Natural killer cell (primary cell): ENCODE results near the gene GPR63. TPM values are rescaled to one million over a fixed set of nuclear protein-coding genes. Genes with fewer than 3 reads are reported as not detected.

ENCODE experiments used
- ATAC-seq, 3 donors: fragments of 150-1000 bp in 2 of 3; fragments of 200-7000 bp in 1 of 3; cut with Tn5 transposase; 1 replicate in 1 of 3; 2 replicates in 2 of 3; pipeline ENCODE4 v1.10.0; 2021; ENCODE audit warnings: mild to moderate bottlenecking in 2 of 3, moderate library complexity in 2 of 3
- DNase-seq, 2 donors: peaks; one replicate each; pipeline versions ENCODE4 v3.0.0 to v3.0.0-alpha.2; 2013 to 2021; ENCODE audit warnings: mixed read lengths in 1 of 2
- H3K27ac ChIP-seq: one replicate; pipeline ENCODE4 v1.5.1; 2013; ENCODE audit warnings: mild to moderate bottlenecking, low read length
- H3K27me3 ChIP-seq: one replicate; pipeline ENCODE4 v1.6.1; 2013; ENCODE audit warnings: low read length; ENCODE audit not compliant: control insufficient read depth, insufficient read depth
- H3K36me3 ChIP-seq: one replicate; pipeline ENCODE4 v1.6.1; 2013; ENCODE audit warnings: low read length; ENCODE audit not compliant: control insufficient read depth, insufficient read depth
- H3K4me1 ChIP-seq: one replicate; pipeline ENCODE4 v1.6.1; 2013; ENCODE audit warnings: low read length; ENCODE audit not compliant: control insufficient read depth, insufficient read depth
- H3K4me3 ChIP-seq: one replicate; pipeline ENCODE4 v1.5.1; 2013; ENCODE audit warnings: low read length
- H3K9me3 ChIP-seq: one replicate; pipeline ENCODE4 v1.6.1; 2013; ENCODE audit warnings: low read length; ENCODE audit not compliant: control insufficient read depth, insufficient read depth
- H3K27ac Mint-ChIP-seq, 2 donors: one replicate each; pipeline ENCODE4 v1.8.0; 2022; ENCODE audit warnings: mild to moderate bottlenecking in 2 of 2, mixed read lengths in 2 of 2, moderate library complexity in 1 of 2
- H3K27me3 Mint-ChIP-seq, 2 donors: one replicate each; pipeline ENCODE4 v1.8.0; 2022; ENCODE audit warnings: low read depth in 2 of 2, mixed read lengths in 2 of 2
- H3K36me3 Mint-ChIP-seq: one replicate; pipeline ENCODE4 v1.8.0; 2022; ENCODE audit warnings: mixed read lengths
- H3K4me1 Mint-ChIP-seq, 2 donors: one replicate each; pipeline ENCODE4 v1.8.0; 2022; ENCODE audit warnings: mixed read lengths in 2 of 2
- H3K4me3 Mint-ChIP-seq: one replicate; pipeline ENCODE4 v1.8.0; 2022; ENCODE audit warnings: mild to moderate bottlenecking, moderate library complexity, mixed read lengths
- H3K9me3 Mint-ChIP-seq, 2 donors: one replicate each; pipeline ENCODE4 v1.8.0; 2022; ENCODE audit warnings: mixed read lengths in 2 of 2
- CTCF ChIP-seq: fragments of 200-600 bp; IDR thresholded peaks from one replicate; pipeline ENCODE4 v1.8.0; 2022; ENCODE audit warnings: antibody characterized with exemption
- WGBS: methylation state at CpG from one replicate; pipeline ENCODE4 v1.1.7; 2013; ENCODE audit warnings: missing lambda C conversion rate; ENCODE audit not compliant: insufficient coverage; 5-methylcytosine and 5-hydroxymethylcytosine counted together
- intact Hi-C: fragments of 100-400 bp; cut with micrococcal nuclease; formaldehyde crosslinking; loops from one replicate; pipeline ENCODE4 v1.14.2; 2022
- total RNA-seq, 4 donors: library from RNA; stranded (reverse); fragments of 120-200 nt in 1 of 4; gene quantifications; one replicate each; pipeline versions ENCODE4 v1.2.3 to v1.2.4, GENCODE V29; 2013 to 2022

Gene GPR63
- total RNA-seq, 3 donors from 2014 or later (not counting 1 experiment from before 2014, with no cell fraction given), result 0.07 to 0.31 (median 0.08) TPM

GRCh38 chr6:96864216-96865054, 27.2 kb upstream of the GPR63 start:
- Histone ChIP-seq H3K36me3 (no peaks in the 10 kb centered on the region), H3K4me3 (no peak overlapping the region), H3K9me3 (no peaks in the 10 kb centered on the region), H3K4me1 (no peaks in the 10 kb centered on the region), H3K27me3 (peaks cover 2% of the 10 kb centered on the region), H3K27ac (no peak overlapping the region)
- Mint-ChIP-seq H3K4me3 (no peak overlapping the region), H3K27me3 (peaks cover 33 to 58% of the 10 kb centered on the region in 2 donors), H3K36me3 (no peaks in the 10 kb centered on the region), H3K4me1 (no peaks in the 10 kb centered on the region), H3K9me3 (no peaks in the 10 kb centered on the region), H3K27ac (no peak overlapping the region)
- WGBS, result 70% methylated on average over 2 of the region's 3 CpGs
- no peak for DNase-seq
- no peak for ATAC-seq
- intact Hi-C loops, result no loop called here
- no peak for TF ChIP-seq CTCF

- Mint-ChIP-seq H3K9me3 (no peaks in the 10 kb centered on the region), H3K27me3 (peaks cover 33 to 65% of the 10 kb centered on the region in 2 donors), H3K27ac (no peak overlapping the region), H3K4me3 (no peak overlapping the region), H3K36me3 (no peaks in the 10 kb centered on the region), H3K4me1 (no peaks in the 10 kb centered on the region)
- no CpG with 5 or more reads among the region's 1 CpG for WGBS
- no peak overlapping the region for H3K4me3 ChIP-seq
- no peaks in the 10 kb centered on the region for H3K36me3 ChIP-seq
- no peak for TF ChIP-seq CTCF
- H3K27me3 ChIP-seq, result peaks cover 2% of the 10 kb centered on the region
- H3K27ac ChIP-seq, result no peak overlapping the region
- H3K9me3 ChIP-seq, result no peaks in the 10 kb centered on the region
- no peak for DNase-seq
- no peak for ATAC-seq
- no peaks in the 10 kb centered on the region for H3K4me1 ChIP-seq
- intact Hi-C loops, result no loop called here
Measured at GRCh38 chr6:96862560-96862959, 25.3 kb upstream of the GPR63 start.

- ATAC-seq (no peak), DNase-seq (no peak)
- Histone ChIP-seq H3K9me3 (no peaks in the 10 kb centered on the region), H3K36me3 (no peaks in the 10 kb centered on the region), H3K27ac (no peak overlapping the region), H3K27me3 (peaks cover 5% of the 10 kb centered on the region), H3K4me3 (no peak overlapping the region), H3K4me1 (no peaks in the 10 kb centered on the region)
- no peak for TF ChIP-seq CTCF
- H3K27ac Mint-ChIP-seq, result no peak overlapping the region
- H3K27me3 Mint-ChIP-seq, result peaks cover 36 to 68% of the 10 kb centered on the region in 2 donors
- no peaks in the 10 kb centered on the region for H3K36me3 Mint-ChIP-seq
- no peaks in the 10 kb centered on the region for H3K9me3 Mint-ChIP-seq
- no peak overlapping the region for H3K4me3 Mint-ChIP-seq
- intact Hi-C loops, result no loop called here
- H3K4me1 Mint-ChIP-seq, result no peaks in the 10 kb centered on the region
Measured at GRCh38 chr6:96861588-96861987, 24.3 kb upstream of the GPR63 start.

- Histone ChIP-seq H3K9me3 (no peaks in the 10 kb centered on the region), H3K27me3 (peaks cover 3% of the 10 kb centered on the region), H3K4me3 (no peak overlapping the region), H3K27ac (no peak overlapping the region), H3K36me3 (no peaks in the 10 kb centered on the region), H3K4me1 (no peaks in the 10 kb centered on the region)
- Mint-ChIP-seq H3K36me3 (no peaks in the 10 kb centered on the region), H3K4me1 (no peaks in the 10 kb centered on the region), H3K9me3 (no peaks in the 10 kb centered on the region), H3K27ac (no peak overlapping the region), H3K4me3 (no peak overlapping the region), H3K27me3 (peaks cover 20 to 33% of the 10 kb centered on the region in 2 donors)
- 89% methylated on average over 1 of the region's 1 CpG for WGBS
- no peak for DNase-seq
- intact Hi-C loops, result no loop called here
- no peak for ATAC-seq
- TF ChIP-seq CTCF, result no peak
Measured at GRCh38 chr6:96856856-96857255, 19.6 kb upstream of the GPR63 start.
